Activated naive CD8-positive, alpha-beta T cell treated with anti-CD3 and anti-CD28 coated beads, Interleukin-2, amount 10 ng/mL, durations not matched to agents 7 days and 5 days (primary cell): ENCODE data around the gene CLDN18. TPM values are rescaled to one million over a fixed set of nuclear protein-coding genes. Genes with fewer than 3 reads are reported as not detected.

Experiments
- ATAC-seq: fragments of 150-1000 bp; cut with Tn5 transposase; one replicate; pipeline ENCODE4 v1.10.0; 2021; ENCODE audit warnings: low read depth, moderate library complexity
- POLR2A ChIA-PET: fragments of 350-600 bp; sonication (Branson Sonifier 250); formaldehyde crosslinking; loops from one replicate; lab custom pipeline; 2021; ENCODE audit warnings: antibody characterized with exemption; lab: Charles Lee
- DNase-seq: peaks from one replicate; pipeline ENCODE4 v3.0.0; 2021
- H3K27ac Mint-ChIP-seq: one replicate; pipeline ENCODE4 v1.8.0; 2022; ENCODE audit warnings: mild to moderate bottlenecking, mixed read lengths
- H3K27me3 Mint-ChIP-seq: one replicate; pipeline ENCODE4 v1.8.0; 2022; ENCODE audit warnings: mild to moderate bottlenecking, moderate library complexity, mixed read lengths
- H3K36me3 Mint-ChIP-seq: one replicate; pipeline ENCODE4 v1.8.0; 2021; ENCODE audit warnings: mild to moderate bottlenecking, mixed read lengths
- H3K4me1 Mint-ChIP-seq: one replicate; pipeline ENCODE4 v1.8.0; 2021; ENCODE audit warnings: mixed read lengths
- H3K4me3 Mint-ChIP-seq: one replicate; pipeline ENCODE4 v1.8.0; 2022; ENCODE audit warnings: mild to moderate bottlenecking, moderate library complexity, mixed read lengths
- H3K9me3 Mint-ChIP-seq: one replicate; pipeline ENCODE4 v1.8.0; 2021; ENCODE audit warnings: mixed read lengths
- total RNA-seq, 2 experiments: library from RNA; stranded (reverse); gene quantifications; one replicate each; pipeline ENCODE4 v1.2.3, GENCODE V29; 2021

Gene CLDN18
- total RNA-seq, 2 experiments from 2014 or later = not detected

- no peak for ATAC-seq
- no peak overlapping the region for H3K4me3 Mint-ChIP-seq
- H3K4me1 Mint-ChIP-seq = no peaks in the 10 kb centered on the region
- no peaks in the 10 kb centered on the region for H3K36me3 Mint-ChIP-seq
- no peak overlapping the region for H3K27ac Mint-ChIP-seq
- no peaks in the 10 kb centered on the region for H3K9me3 Mint-ChIP-seq
- H3K27me3 Mint-ChIP-seq = peaks cover 10% of the 10 kb centered on the region
- no peak for DNase-seq
- POLR2A ChIA-PET = no interaction called here
Observed at GRCh38 chr3:138005627-138006026, 4.3 kb upstream of the CLDN18 start.

DNA sequence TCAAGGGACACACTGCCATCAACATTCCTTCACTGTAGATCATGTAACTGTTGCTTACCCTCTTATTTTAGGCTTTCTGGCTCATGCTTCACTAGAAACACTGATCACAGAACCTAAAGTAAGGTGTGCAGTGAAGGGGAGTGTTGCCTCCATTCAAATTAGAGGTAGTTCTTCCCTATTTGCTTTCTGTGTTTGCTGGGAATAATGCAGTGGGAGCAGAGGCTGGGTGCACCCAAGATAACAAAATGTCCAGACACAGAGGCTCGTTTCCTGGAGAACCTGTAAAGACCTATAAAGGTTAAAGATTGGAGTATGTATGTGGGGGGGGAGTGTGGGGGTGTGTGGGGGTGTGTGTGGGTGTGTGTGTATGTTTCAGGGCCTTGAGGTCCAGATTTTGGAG is 2.1 kb upstream of the CLDN18 start:
- ATAC-seq = no peak
- Mint-ChIP-seq H3K36me3 (no peaks in the 10 kb centered on the region), H3K27me3 (peaks cover 20% of the 10 kb centered on the region), H3K4me3 (no peak overlapping the region), H3K9me3 (no peaks in the 10 kb centered on the region), H3K4me1 (no peaks in the 10 kb centered on the region), H3K27ac (no peak overlapping the region)
- POLR2A ChIA-PET = no interaction called here
- no peak for DNase-seq

DNA sequence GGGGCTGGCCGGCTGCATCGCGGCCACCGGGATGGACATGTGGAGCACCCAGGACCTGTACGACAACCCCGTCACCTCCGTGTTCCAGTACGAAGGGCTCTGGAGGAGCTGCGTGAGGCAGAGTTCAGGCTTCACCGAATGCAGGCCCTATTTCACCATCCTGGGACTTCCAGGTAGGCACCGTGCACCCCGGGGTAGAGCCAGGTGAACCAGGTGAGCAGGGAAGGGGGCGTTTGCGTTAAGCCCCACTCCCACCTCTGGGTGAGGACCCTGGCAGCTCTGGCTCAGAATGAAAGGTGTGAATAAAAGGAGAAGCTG is 267 bp downstream of the CLDN18 start:
- H3K4me1 Mint-ChIP-seq = no peaks in the 10 kb centered on the region
- DNase-seq (no peak), ATAC-seq (no peak)
- no peak overlapping the region for H3K27ac Mint-ChIP-seq
- H3K36me3 Mint-ChIP-seq = no peaks in the 10 kb centered on the region
- H3K4me3 Mint-ChIP-seq = no peak overlapping the region
- peaks cover 18% of the 10 kb centered on the region for H3K27me3 Mint-ChIP-seq
- POLR2A ChIA-PET = no interaction called here
- H3K9me3 Mint-ChIP-seq = no peaks in the 10 kb centered on the region

GRCh38 chr3:138011722-138012121 is 1.8 kb downstream of the CLDN18 start:
- Mint-ChIP-seq H3K4me1 (no peaks in the 10 kb centered on the region), H3K27me3 (peaks cover 13% of the 10 kb centered on the region), H3K27ac (no peak overlapping the region), H3K9me3 (no peaks in the 10 kb centered on the region), H3K36me3 (no peaks in the 10 kb centered on the region), H3K4me3 (no peak overlapping the region)
- no peak for DNase-seq
- POLR2A ChIA-PET = no interaction called here
- ATAC-seq = no peak

DNA sequence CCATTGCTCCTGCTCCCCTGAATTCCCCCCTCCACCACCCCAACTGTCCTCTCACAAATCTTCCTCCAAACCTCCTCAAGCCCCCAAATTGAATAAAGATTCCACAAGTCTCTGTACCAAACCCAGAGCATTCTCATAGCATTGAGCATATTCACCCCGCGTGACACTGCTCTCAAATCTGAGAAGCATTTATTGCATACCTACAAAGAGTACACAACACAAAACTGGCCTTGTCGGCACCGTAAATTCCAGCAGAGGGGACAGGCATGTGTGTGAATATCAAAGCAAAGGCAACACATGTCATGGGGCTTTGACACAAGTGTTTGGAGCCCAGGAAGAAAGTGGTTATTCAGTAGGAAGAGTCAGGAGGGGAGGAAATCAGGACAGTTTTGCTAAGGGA is 2.6 kb downstream of the CLDN18 start:
- Mint-ChIP-seq H3K4me3 (no peak overlapping the region), H3K27ac (no peak overlapping the region), H3K36me3 (no peaks in the 10 kb centered on the region), H3K9me3 (no peaks in the 10 kb centered on the region), H3K4me1 (no peaks in the 10 kb centered on the region), H3K27me3 (peaks cover 13% of the 10 kb centered on the region)
- no peak for ATAC-seq
- no peak for DNase-seq
- POLR2A ChIA-PET = no interaction called here

GRCh38 chr3:138016065-138016464 is 6.1 kb downstream of the CLDN18 start:
- Mint-ChIP-seq H3K4me1 (no peaks in the 10 kb centered on the region), H3K27ac (no peak overlapping the region), H3K36me3 (no peaks in the 10 kb centered on the region), H3K4me3 (no peak overlapping the region), H3K27me3 (peaks cover 11% of the 10 kb centered on the region), H3K9me3 (no peaks in the 10 kb centered on the region)
- POLR2A ChIA-PET = no interaction called here
- no peak for ATAC-seq
- no peak for DNase-seq

DNA sequence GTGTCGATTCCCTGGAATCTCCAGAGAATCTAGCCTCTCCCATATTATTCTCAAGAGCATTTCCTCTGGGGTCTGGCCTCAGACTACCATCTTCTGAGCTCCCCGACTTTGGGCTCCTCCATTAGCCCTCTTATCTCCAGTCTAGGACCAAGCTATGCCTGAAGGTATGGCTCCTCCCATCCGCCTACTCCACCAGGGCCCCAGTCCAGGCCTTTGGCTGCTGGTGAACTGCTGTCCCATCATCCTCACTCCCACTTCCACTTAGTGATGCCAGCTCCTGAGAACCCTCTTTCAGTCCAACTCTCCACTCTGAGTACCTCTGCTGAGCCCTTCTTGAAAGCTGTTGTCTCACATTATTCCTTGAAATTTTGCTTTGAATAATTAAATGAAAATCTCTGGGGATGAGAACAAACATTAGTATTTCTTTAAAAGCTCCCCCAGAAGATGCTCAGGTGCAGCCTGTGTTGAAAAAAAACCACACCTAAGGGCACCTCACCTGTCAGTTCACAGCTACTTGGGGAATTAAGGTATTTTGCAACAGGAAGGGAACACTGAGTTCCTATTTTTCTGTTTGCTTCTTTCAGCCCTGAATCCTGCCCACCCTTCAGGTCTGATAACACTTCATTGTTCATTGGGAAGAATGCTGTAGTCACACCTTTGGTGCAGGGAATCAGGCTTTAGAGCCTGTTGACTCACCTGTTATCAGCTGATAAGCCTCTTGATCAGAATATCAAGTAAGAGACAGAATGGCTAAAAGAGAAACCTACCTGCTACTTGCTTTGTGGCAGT is 9.5 kb downstream of the CLDN18 start:
- H3K9me3 Mint-ChIP-seq = no peaks in the 10 kb centered on the region
- ATAC-seq = no peak
- H3K36me3 Mint-ChIP-seq = no peaks in the 10 kb centered on the region
- no peaks in the 10 kb centered on the region for H3K4me1 Mint-ChIP-seq
- no peaks in the 10 kb centered on the region for H3K27me3 Mint-ChIP-seq
- H3K27ac Mint-ChIP-seq = no peak overlapping the region
- POLR2A ChIA-PET = no interaction called here
- no peak overlapping the region for H3K4me3 Mint-ChIP-seq
- no peak for DNase-seq

- Mint-ChIP-seq H3K9me3 (no peaks in the 10 kb centered on the region), H3K27me3 (peaks cover 2% of the 10 kb centered on the region), H3K36me3 (no peaks in the 10 kb centered on the region), H3K4me1 (no peaks in the 10 kb centered on the region), H3K27ac (no peak overlapping the region), H3K4me3 (no peak overlapping the region)
- DNase-seq (no peak), ATAC-seq (no peak)
- POLR2A ChIA-PET = no interaction called here
Observed at GRCh38 chr3:138023754-138024153, 13.8 kb downstream of the CLDN18 start.

- ATAC-seq (no peak), DNase-seq (no peak)
- no peak overlapping the region for H3K27ac Mint-ChIP-seq
- no peak overlapping the region for H3K4me3 Mint-ChIP-seq
- no peaks in the 10 kb centered on the region for H3K36me3 Mint-ChIP-seq
- no peaks in the 10 kb centered on the region for H3K4me1 Mint-ChIP-seq
- peaks cover 2% of the 10 kb centered on the region for H3K27me3 Mint-ChIP-seq
- POLR2A ChIA-PET = no interaction called here
- no peaks in the 10 kb centered on the region for H3K9me3 Mint-ChIP-seq
Observed at GRCh38 chr3:138025553-138025952, 15.6 kb downstream of the CLDN18 start.

- H3K36me3 Mint-ChIP-seq = no peaks in the 10 kb centered on the region
- ATAC-seq = no peak
- no peak overlapping the region for H3K4me3 Mint-ChIP-seq
- peaks cover 4% of the 10 kb centered on the region for H3K27me3 Mint-ChIP-seq
- no peaks in the 10 kb centered on the region for H3K9me3 Mint-ChIP-seq
- H3K4me1 Mint-ChIP-seq = no peaks in the 10 kb centered on the region
- DNase-seq = no peak
- H3K27ac Mint-ChIP-seq = no peak overlapping the region
- POLR2A ChIA-PET = no interaction called here
Observed at GRCh38 chr3:138027821-138028220, 17.9 kb downstream of the CLDN18 start.

DNA sequence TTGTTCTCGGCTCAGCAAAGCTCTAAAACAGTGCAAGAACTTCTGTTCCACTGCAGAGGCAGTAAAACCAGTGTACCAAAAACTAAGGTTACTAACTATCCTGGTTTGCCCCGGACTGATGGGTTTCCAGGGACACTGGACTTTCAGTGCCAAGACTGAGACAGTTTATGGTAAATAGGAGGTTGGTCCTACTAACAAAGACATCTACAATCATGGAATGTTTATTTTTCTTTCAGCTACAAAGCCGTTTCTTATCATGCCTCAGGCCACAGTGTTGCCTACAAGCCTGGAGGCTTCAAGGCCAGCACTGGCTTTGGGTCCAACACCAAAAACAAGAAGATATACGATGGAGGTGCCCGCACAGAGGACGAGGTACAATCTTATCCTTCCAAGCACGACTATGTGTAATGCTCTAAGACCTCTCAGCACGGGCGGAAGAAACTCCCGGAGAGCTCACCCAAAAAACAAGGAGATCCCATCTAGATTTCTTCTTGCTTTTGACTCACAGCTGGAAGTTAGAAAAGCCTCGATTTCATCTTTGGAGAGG is 20.8 kb downstream of the CLDN18 start:
- ATAC-seq (no peak), DNase-seq (no peak)
- Mint-ChIP-seq H3K36me3 (no peaks in the 10 kb centered on the region), H3K9me3 (no peaks in the 10 kb centered on the region), H3K27me3 (peaks cover 25% of the 10 kb centered on the region), H3K4me1 (no peaks in the 10 kb centered on the region), H3K27ac (no peak overlapping the region), H3K4me3 (no peak overlapping the region)
- POLR2A ChIA-PET = no interaction called here

- Mint-ChIP-seq H3K36me3 (no peaks in the 10 kb centered on the region), H3K27ac (no peak overlapping the region), H3K27me3 (peaks cover 29% of the 10 kb centered on the region), H3K4me1 (no peaks in the 10 kb centered on the region), H3K4me3 (no peak overlapping the region), H3K9me3 (no peaks in the 10 kb centered on the region)
- ATAC-seq = no peak
- DNase-seq = no peak
- POLR2A ChIA-PET = no interaction called here
Observed at GRCh38 chr3:138031536-138031935, 21.6 kb downstream of the CLDN18 start.

DNA sequence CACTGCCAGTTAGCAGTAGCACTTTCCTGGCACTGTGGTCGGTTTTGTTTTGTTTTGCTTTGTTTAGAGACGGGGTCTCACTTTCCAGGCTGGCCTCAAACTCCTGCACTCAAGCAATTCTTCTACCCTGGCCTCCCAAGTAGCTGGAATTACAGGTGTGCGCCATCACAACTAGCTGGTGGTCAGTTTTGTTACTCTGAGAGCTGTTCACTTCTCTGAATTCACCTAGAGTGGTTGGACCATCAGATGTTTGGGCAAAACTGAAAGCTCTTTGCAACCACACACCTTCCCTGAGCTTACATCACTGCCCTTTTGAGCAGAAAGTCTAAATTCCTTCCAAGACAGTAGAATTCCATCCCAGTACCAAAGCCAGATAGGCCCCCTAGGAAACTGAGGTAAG is 22.6 kb downstream of the CLDN18 start:
- Mint-ChIP-seq H3K36me3 (no peaks in the 10 kb centered on the region), H3K4me3 (no peak overlapping the region), H3K27me3 (peaks cover 31% of the 10 kb centered on the region), H3K27ac (no peak overlapping the region), H3K9me3 (no peaks in the 10 kb centered on the region), H3K4me1 (no peaks in the 10 kb centered on the region)
- DNase-seq = no peak
- POLR2A ChIA-PET = no interaction called here
- no peak for ATAC-seq

DNA sequence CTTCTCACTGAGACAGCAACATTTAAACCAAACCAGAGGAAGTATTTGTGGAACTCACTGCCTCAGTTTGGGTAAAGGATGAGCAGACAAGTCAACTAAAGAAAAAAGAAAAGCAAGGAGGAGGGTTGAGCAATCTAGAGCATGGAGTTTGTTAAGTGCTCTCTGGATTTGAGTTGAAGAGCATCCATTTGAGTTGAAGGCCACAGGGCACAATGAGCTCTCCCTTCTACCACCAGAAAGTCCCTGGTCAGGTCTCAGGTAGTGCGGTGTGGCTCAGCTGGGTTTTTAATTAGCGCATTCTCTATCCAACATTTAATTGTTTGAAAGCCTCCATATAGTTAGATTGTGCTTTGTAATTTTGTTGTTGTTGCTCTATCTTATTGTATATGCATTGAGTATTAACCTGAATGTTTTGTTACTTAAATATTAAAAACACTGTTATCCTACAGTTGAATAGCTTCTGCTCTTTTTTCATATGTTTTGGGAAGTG is 23.3 kb downstream of the CLDN18 start:
- DNase-seq (no peak), ATAC-seq (no peak)
- Mint-ChIP-seq H3K36me3 (no peaks in the 10 kb centered on the region), H3K4me1 (no peaks in the 10 kb centered on the region), H3K9me3 (no peaks in the 10 kb centered on the region), H3K27me3 (peaks cover 38% of the 10 kb centered on the region), H3K4me3 (no peak overlapping the region), H3K27ac (no peak overlapping the region)
- POLR2A ChIA-PET = no interaction called here
